Choroid plexus epithelial cell (primary cell): ENCODE results near the gene TBCE.

Experiments used
- DNase-seq: peaks from one replicate; pipeline ENCODE4 v3.0.0-alpha.2; 2010; ENCODE audit warnings: low read depth
- H3K4me3 ChIP-seq: 2 replicates; pipeline ENCODE4 v1.5.1; 2011; ENCODE audit warnings: low read depth, mild to moderate bottlenecking, control low read depth, low read length, moderate library complexity
- TF ChIP-seq, protein P1 (sequence below): conservative IDR thresholded peaks from 2 replicates; pipeline ENCODE4 v1.5.1; 2011; ENCODE audit warnings: low read depth, mild to moderate bottlenecking, control low read depth, inconsistent platforms, low read length, moderate library complexity

The TBCE gene

DNA sequence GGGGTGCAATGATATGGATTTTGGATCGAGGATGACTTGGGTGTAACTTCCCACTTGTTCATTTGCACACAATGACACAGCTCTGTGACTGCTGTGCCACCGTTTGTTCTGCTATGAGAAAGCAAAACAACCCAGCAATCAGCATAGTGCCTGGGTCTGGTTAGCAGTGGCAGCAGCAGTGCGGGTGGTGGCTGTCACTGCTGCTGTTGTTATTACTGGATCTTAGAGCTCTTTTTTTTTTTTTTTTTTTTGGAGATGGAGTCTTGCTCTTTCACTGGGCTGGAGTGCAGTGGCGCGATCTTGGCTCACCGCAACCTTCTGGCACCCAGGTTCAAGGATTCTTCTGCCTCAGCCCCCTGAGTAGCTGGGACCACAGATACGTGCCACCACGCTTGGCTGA lies 56.9 kb downstream of the TBCE start:
- no peak overlapping the region for H3K4me3 ChIP-seq
- TF ChIP-seq, protein P1, sequence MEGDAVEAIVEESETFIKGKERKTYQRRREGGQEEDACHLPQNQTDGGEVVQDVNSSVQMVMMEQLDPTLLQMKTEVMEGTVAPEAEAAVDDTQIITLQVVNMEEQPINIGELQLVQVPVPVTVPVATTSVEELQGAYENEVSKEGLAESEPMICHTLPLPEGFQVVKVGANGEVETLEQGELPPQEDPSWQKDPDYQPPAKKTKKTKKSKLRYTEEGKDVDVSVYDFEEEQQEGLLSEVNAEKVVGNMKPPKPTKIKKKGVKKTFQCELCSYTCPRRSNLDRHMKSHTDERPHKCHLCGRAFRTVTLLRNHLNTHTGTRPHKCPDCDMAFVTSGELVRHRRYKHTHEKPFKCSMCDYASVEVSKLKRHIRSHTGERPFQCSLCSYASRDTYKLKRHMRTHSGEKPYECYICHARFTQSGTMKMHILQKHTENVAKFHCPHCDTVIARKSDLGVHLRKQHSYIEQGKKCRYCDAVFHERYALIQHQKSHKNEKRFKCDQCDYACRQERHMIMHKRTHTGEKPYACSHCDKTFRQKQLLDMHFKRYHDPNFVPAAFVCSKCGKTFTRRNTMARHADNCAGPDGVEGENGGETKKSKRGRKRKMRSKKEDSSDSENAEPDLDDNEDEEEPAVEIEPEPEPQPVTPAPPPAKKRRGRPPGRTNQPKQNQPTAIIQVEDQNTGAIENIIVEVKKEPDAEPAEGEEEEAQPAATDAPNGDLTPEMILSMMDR: no peak
- no peak for DNase-seq

DNA sequence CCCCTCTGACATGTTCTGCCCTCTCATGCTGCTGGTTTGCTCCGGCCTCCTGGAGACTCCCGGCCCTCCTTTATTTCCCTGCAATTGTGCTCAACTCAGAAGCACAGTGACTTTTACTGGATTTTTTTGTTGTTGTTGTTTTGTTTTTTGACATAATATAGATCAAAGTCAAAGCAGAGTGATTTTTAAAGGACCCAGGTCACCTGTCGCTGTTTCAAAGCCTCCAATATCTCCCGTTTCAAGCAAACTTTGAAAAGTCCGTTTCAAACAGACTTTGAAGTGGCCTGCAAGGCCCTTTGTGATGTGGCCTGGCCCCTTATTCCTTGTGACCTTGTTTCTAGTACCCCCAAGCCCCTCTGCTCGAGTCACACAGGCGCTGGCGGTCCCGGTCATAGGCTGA lies 58.1 kb downstream of the TBCE start:
- TF ChIP-seq, protein P1: no peak
- no peak for DNase-seq
- no peak overlapping the region for H3K4me3 ChIP-seq

DNA sequence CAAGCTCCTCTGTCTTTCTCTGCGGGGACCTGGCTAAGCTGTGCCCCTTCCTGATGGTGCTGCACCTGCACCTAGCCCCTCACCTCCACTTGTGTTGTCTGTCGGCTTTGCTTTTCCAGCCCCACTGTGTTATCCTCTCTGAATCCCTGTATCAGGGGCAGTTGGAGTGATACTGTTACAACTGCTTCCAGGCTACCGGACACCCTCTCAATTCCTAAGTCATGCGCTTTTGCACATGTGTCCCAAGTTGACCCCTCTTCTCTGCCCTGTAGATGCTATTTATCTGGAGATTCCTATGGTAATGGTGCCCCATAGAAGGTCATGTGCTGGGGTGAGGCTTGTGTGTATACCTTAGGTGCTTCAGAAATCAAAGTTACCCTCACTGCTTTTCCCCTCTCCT lies 58.9 kb downstream of the TBCE start:
- DNase-seq: no peak
- TF ChIP-seq, protein P1: no peak
- H3K4me3 ChIP-seq: no peak overlapping the region

DNA sequence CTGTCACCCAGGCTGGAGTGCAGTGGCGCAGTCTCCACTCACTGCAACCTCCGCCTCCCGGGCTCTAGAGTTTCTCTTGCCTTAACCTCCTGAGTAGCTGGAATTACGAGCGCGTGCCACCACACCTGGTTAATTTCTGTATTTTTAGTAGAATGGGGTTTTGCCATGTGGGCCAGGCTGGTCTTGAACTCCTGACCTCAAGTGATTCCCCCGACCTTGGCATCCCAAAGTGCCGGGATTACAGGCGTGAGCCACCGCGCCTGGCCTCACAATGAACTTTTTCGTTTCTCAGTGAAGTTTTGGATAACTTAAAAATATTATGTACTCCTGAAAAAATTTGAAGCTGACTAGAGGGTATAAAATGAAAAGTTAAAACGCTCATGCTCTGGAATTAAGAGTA lies 59.5 kb downstream of the TBCE start:
- DNase-seq: no peak
- TF ChIP-seq, protein P1: no peak
- H3K4me3 ChIP-seq: no peak overlapping the region

DNA sequence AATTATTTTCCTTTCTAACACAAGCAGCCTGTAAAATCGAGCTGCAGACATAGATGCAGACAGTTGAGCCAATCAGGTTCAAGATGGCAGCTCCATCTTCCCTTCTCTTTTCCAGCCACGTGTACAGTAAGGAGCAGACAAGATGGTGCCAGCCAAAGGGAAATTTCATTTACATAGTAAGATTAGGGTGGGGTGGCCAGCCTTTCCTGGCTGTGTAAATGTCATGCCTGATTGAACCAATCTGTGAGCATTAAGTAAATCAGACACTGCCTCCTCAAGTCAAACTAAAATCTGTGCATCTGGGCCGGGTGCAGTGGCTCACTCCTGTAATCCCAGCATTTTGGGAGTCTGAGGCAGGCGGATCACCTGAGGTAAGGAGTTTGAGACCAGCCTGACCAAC lies 60.2 kb downstream of the TBCE start:
- no peak overlapping the region for H3K4me3 ChIP-seq
- TF ChIP-seq, protein P1: no peak
- DNase-seq: no peak

DNA sequence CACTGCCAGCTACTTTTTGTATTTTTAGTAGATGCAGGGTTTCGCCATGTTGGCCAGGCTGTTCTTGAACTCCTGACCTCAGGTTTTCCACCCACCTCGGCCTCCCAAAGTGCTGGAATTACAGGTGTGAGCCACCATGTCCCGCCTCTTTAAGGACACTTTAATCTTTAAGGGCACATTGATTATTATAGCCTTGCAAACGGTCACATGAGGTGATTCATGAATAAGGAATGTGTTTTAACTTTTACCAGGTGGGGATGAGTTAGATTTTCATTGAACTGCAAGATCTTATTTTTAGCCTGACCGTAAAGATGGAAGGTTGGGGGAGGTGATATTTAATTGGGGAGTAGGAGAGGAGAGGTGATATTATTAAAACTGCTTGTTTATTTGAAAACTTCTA lies 61.9 kb downstream of the TBCE start:
- DNase-seq: no peak
- H3K4me3 ChIP-seq: no peak overlapping the region
- TF ChIP-seq, protein P1: no peak

DNA sequence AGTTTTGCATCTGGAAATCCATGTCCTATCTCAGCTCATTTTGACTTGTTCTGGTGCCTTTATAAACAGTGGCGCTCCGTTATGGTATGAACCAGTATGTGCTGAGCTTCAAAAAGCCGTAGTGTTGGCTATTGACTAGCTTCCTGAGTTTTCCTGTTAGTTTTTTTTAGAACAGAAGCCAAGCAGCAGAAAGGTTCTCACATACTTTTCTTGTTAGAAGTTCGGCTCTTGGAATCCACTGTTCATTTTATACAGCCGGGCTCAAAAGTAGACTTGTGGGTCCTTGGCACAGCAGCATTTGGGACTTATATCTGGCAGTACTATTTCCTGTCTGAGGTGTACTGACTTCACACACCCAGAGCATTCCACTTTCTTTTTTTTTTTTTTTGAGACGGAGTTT lies 63.8 kb downstream of the TBCE start:
- H3K4me3 ChIP-seq: no peak overlapping the region
- TF ChIP-seq, protein P1: no peak
- peak; percentile 38 for DNase-seq
